WTC11 (cell line): ENCODE data around the gene CDH2. TPM values are rescaled to one million over a fixed set of nuclear protein-coding genes. Genes with fewer than 3 reads are reported as not detected.

Source experiments
- ATAC-seq: fragments of 200-7000 bp; cut with Tn5 transposase; 2 replicates; pipeline ENCODE4 v1.10.0; 2021; ENCODE audit warnings: mild to moderate bottlenecking, moderate library complexity
- CTCF ChIA-PET: fragments of 300-600 bp; sonication (Branson Sonifier 250); formaldehyde crosslinking; loops from one replicate; lab custom pipeline; 2021; ENCODE audit warnings: antibody characterized with exemption; lab: Charles Lee
- POLR2A ChIA-PET: fragments of 350-600 bp; sonication (Branson Sonifier 250); formaldehyde crosslinking; loops from one replicate; lab custom pipeline; 2021; ENCODE audit warnings: antibody characterized with exemption; lab: Charles Lee
- DNase-seq: peaks from one replicate; pipeline ENCODE4 v3.0.0; 2021; ENCODE audit warnings: low spot score
- H3K27ac Mint-ChIP-seq: 2 replicates; pipeline ENCODE4 v1.8.0; 2021; ENCODE audit warnings: mixed read lengths
- H3K27me3 Mint-ChIP-seq: 2 replicates; pipeline ENCODE4 v1.8.0; 2021; ENCODE audit warnings: low read depth, mild to moderate bottlenecking, moderate library complexity, mixed read lengths
- H3K36me3 Mint-ChIP-seq: 2 replicates; pipeline ENCODE4 v1.8.0; 2021; ENCODE audit warnings: mixed read lengths
- H3K4me1 Mint-ChIP-seq: 2 replicates; pipeline ENCODE4 v1.8.0; 2022; ENCODE audit warnings: mixed read lengths
- H3K4me3 Mint-ChIP-seq: 2 replicates; pipeline ENCODE4 v1.8.0; 2021; ENCODE audit warnings: mild to moderate bottlenecking, moderate library complexity, mixed read lengths
- H3K9me3 Mint-ChIP-seq: 2 replicates; pipeline ENCODE4 v1.8.0; 2021; ENCODE audit warnings: mixed read lengths
- FOXJ3 ChIP-seq: sonication (generic); formaldehyde crosslinking; IDR thresholded peaks from 2 replicates; pipeline ENCODE4 v1.9.0; 2021; ENCODE audit warnings: missing genetic modification reagents, mild to moderate bottlenecking, borderline replicate concordance
- JAZF1 ChIP-seq: fragments of 250-450 bp; sonication (Bioruptor Pico); IDR thresholded peaks from 2 replicates; pipeline ENCODE4 v1.9.0; 2021; ENCODE audit warnings: moderate library complexity, mild to moderate bottlenecking, inconsistent platforms
- NFATC4 ChIP-seq: fragments of 250-450 bp; sonication (Bioruptor Pico); IDR thresholded peaks from 2 replicates; pipeline ENCODE4 v1.9.0; 2021; ENCODE audit warnings: mild to moderate bottlenecking
- NFE2L1 ChIP-seq: sonication (generic); formaldehyde crosslinking; IDR thresholded peaks from 2 replicates; pipeline ENCODE4 v1.8.1; 2023; ENCODE audit warnings: missing genetic modification reagents
- NR2C2 ChIP-seq: sonication (generic); formaldehyde crosslinking; IDR thresholded peaks from 2 replicates; pipeline ENCODE4 v1.8.0; 2022; ENCODE audit warnings: mild to moderate bottlenecking, missing genetic modification reagents
- OVOL2 ChIP-seq: fragments of 250-450 bp; sonication (Bioruptor Pico); IDR thresholded peaks from 2 replicates; pipeline ENCODE4 v1.9.0; 2021; ENCODE audit warnings: mild to moderate bottlenecking, borderline replicate concordance
- SMAD3 ChIP-seq: sonication (generic); formaldehyde crosslinking; IDR thresholded peaks from 2 replicates; pipeline ENCODE4 v1.8.0; 2022; ENCODE audit warnings: missing genetic modification reagents, mild to moderate bottlenecking, borderline replicate concordance
- ZNF121 ChIP-seq: sonication (generic); formaldehyde crosslinking; IDR thresholded peaks from 2 replicates; pipeline ENCODE4 v1.8.0; 2023; ENCODE audit warnings: missing genetic modification reagents
- ZNF396 ChIP-seq: fragments of 250-450 bp; sonication (Bioruptor Pico); IDR thresholded peaks from 2 replicates; pipeline ENCODE4 v1.8.0; 2021; ENCODE audit warnings: mild to moderate bottlenecking, moderate library complexity, borderline replicate concordance
- ZNF416 ChIP-seq: fragments of 250-450 bp; sonication (Bioruptor Pico); IDR thresholded peaks from 2 replicates; pipeline ENCODE4 v1.9.0; 2021; ENCODE audit warnings: mild to moderate bottlenecking, inconsistent platforms
- total RNA-seq: library from RNA; stranded (reverse); gene quantifications from 3 replicates; pipeline ENCODE4 v1.2.3, GENCODE V29; 2021
- TF ChIP-seq, protein P1 (sequence below): fragments of 250-450 bp; sonication (Bioruptor Pico); IDR thresholded peaks from 2 replicates; pipeline ENCODE4 v1.8.0; 2021; ENCODE audit warnings: mild to moderate bottlenecking
- TF ChIP-seq, protein P2 (sequence below): sonication (generic); formaldehyde crosslinking; IDR thresholded peaks from 2 replicates; pipeline ENCODE4 v1.8.0; 2022; ENCODE audit warnings: missing genetic modification reagents
- TF ChIP-seq, protein P3 (sequence below): fragments of 250-450 bp; sonication (Bioruptor Pico); IDR thresholded peaks from 2 replicates; pipeline ENCODE4 v1.9.0; 2021; ENCODE audit warnings: mild to moderate bottlenecking
- TF ChIP-seq, protein P4 (sequence below): sonication (generic); formaldehyde crosslinking; IDR thresholded peaks from 2 replicates; pipeline ENCODE4 v1.8.1; 2023; ENCODE audit warnings: mild to moderate bottlenecking, missing genetic modification reagents, borderline replicate concordance
- TF ChIP-seq, protein P5 (sequence below): fragments of 250-450 bp; sonication (Bioruptor Pico); conservative IDR thresholded peaks from 2 replicates; pipeline ENCODE4 v1.9.0; 2021; ENCODE audit warnings: mild to moderate bottlenecking
- TF ChIP-seq, protein P6 (sequence below): sonication (generic); formaldehyde crosslinking; IDR thresholded peaks from 2 replicates; pipeline ENCODE4 v1.8.1; 2022; ENCODE audit warnings: mild to moderate bottlenecking, missing genetic modification reagents, moderate library complexity, borderline replicate concordance
- TF ChIP-seq, protein P7 (sequence below): fragments of 250-450 bp; sonication (Bioruptor Pico); IDR thresholded peaks from 2 replicates; pipeline ENCODE4 v2.1.2; 2022; ENCODE audit warnings: mild to moderate bottlenecking, moderate library complexity

Gene CDH2
- total RNA-seq, 1 experiment from 2014 or later: 17.3 TPM

DNA sequence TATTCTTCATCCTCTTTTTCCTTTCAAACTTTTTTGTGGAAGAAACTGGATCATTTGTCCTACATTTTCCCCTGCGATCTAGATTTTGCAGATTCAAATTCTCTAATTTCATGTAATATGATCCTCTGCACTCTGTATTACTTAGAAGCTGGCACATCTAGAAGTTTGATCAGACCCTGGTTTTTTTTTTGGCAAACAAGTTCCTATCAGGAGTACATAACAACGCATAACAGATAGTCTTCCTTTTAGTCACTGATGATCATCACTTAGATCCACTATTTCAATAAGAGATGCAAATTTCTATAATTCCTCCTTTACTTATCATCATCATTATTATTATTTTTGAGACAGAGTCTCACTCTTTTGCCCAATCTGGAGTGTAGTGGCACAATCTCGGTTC, 117.1 kb downstream of the CDH2 start:
- Mint-ChIP-seq H3K4me1 (peaks cover 11% of the 10 kb centered on the region), H3K36me3 (peaks cover 2% of the 10 kb centered on the region; the same call in 1 of the 2 replicates), H3K9me3 (peaks cover 11% of the 10 kb centered on the region; the same call in 1 of the 2 replicates), H3K4me3 (no peak overlapping the region), H3K27me3 (no peaks in the 10 kb centered on the region), H3K27ac (no peak overlapping the region)
- ATAC-seq (no peak), DNase-seq (no peak)
- ChIA-PET CTCF (no interaction called here), POLR2A (no interaction called here)
- TF ChIP-seq, protein P1, sequence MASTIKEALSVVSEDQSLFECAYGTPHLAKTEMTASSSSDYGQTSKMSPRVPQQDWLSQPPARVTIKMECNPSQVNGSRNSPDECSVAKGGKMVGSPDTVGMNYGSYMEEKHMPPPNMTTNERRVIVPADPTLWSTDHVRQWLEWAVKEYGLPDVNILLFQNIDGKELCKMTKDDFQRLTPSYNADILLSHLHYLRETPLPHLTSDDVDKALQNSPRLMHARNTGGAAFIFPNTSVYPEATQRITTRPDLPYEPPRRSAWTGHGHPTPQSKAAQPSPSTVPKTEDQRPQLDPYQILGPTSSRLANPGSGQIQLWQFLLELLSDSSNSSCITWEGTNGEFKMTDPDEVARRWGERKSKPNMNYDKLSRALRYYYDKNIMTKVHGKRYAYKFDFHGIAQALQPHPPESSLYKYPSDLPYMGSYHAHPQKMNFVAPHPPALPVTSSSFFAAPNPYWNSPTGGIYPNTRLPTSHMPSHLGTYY (CRISPR knock-in tag): no peak
- TF ChIP-seq ZNF121 (CRISPR knock-in tag): no peak

DNA sequence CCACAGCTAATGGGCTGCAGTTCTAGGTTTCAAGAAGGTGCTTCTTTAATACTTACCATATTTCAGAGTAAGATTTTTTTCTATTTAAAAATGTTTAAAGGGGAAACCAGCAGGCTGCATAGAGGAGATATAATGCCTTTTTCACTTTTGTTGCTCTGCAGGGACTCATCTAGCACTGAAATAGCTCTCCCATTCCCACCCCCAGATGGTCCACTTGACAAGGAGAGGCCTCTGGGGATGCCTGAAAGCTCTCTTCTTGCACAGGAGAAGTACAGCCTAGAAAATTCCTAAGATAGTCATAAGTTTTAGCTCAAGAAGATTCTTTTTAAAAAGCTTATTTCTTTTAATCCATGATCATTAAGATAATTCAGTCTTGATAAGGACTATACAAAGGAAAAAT, 126.4 kb downstream of the CDH2 start:
- Mint-ChIP-seq H3K27me3 (no peaks in the 10 kb centered on the region), H3K9me3 (peaks cover 2% of the 10 kb centered on the region; the same call in 1 of the 2 replicates), H3K4me3 (no peak overlapping the region), H3K27ac (no peak overlapping the region), H3K36me3 (no peaks in the 10 kb centered on the region), H3K4me1 (peaks cover 32% of the 10 kb centered on the region)
- no peak for DNase-seq
- no peak for ATAC-seq
- POLR2A ChIA-PET: no interaction called here
- TF ChIP-seq NFE2L1 (no peak), OVOL2 (CRISPR knock-in tag) (no peak), SMAD3 (CRISPR knock-in tag) (no peak), JAZF1 (CRISPR knock-in tag) (no peak), FOXJ3 (CRISPR knock-in tag) (no peak), ZNF396 (CRISPR knock-in tag) (no peak), ZNF121 (CRISPR knock-in tag) (no peak), NFATC4 (CRISPR knock-in tag) (no peak), ZNF416 (CRISPR knock-in tag) (no peak), NR2C2 (no peak)
- TF ChIP-seq, protein P2, sequence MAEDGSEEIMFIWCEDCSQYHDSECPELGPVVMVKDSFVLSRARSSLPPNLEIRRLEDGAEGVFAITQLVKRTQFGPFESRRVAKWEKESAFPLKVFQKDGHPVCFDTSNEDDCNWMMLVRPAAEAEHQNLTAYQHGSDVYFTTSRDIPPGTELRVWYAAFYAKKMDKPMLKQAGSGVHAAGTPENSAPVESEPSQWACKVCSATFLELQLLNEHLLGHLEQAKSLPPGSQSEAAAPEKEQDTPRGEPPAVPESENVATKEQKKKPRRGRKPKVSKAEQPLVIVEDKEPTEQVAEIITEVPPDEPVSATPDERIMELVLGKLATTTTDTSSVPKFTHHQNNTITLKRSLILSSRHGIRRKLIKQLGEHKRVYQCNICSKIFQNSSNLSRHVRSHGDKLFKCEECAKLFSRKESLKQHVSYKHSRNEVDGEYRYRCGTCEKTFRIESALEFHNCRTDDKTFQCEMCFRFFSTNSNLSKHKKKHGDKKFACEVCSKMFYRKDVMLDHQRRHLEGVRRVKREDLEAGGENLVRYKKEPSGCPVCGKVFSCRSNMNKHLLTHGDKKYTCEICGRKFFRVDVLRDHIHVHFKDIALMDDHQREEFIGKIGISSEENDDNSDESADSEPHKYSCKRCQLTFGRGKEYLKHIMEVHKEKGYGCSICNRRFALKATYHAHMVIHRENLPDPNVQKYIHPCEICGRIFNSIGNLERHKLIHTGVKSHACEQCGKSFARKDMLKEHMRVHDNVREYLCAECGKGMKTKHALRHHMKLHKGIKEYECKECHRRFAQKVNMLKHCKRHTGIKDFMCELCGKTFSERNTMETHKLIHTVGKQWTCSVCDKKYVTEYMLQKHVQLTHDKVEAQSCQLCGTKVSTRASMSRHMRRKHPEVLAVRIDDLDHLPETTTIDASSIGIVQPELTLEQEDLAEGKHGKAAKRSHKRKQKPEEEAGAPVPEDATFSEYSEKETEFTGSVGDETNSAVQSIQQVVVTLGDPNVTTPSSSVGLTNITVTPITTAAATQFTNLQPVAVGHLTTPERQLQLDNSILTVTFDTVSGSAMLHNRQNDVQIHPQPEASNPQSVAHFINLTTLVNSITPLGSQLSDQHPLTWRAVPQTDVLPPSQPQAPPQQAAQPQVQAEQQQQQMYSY (CRISPR knock-in tag): no peak
- TF ChIP-seq, protein P3, sequence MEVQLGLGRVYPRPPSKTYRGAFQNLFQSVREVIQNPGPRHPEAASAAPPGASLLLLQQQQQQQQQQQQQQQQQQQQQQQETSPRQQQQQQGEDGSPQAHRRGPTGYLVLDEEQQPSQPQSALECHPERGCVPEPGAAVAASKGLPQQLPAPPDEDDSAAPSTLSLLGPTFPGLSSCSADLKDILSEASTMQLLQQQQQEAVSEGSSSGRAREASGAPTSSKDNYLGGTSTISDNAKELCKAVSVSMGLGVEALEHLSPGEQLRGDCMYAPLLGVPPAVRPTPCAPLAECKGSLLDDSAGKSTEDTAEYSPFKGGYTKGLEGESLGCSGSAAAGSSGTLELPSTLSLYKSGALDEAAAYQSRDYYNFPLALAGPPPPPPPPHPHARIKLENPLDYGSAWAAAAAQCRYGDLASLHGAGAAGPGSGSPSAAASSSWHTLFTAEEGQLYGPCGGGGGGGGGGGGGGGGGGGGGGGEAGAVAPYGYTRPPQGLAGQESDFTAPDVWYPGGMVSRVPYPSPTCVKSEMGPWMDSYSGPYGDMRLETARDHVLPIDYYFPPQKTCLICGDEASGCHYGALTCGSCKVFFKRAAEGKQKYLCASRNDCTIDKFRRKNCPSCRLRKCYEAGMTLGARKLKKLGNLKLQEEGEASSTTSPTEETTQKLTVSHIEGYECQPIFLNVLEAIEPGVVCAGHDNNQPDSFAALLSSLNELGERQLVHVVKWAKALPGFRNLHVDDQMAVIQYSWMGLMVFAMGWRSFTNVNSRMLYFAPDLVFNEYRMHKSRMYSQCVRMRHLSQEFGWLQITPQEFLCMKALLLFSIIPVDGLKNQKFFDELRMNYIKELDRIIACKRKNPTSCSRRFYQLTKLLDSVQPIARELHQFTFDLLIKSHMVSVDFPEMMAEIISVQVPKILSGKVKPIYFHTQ (CRISPR knock-in tag): no peak
- TF ChIP-seq, protein P4, sequence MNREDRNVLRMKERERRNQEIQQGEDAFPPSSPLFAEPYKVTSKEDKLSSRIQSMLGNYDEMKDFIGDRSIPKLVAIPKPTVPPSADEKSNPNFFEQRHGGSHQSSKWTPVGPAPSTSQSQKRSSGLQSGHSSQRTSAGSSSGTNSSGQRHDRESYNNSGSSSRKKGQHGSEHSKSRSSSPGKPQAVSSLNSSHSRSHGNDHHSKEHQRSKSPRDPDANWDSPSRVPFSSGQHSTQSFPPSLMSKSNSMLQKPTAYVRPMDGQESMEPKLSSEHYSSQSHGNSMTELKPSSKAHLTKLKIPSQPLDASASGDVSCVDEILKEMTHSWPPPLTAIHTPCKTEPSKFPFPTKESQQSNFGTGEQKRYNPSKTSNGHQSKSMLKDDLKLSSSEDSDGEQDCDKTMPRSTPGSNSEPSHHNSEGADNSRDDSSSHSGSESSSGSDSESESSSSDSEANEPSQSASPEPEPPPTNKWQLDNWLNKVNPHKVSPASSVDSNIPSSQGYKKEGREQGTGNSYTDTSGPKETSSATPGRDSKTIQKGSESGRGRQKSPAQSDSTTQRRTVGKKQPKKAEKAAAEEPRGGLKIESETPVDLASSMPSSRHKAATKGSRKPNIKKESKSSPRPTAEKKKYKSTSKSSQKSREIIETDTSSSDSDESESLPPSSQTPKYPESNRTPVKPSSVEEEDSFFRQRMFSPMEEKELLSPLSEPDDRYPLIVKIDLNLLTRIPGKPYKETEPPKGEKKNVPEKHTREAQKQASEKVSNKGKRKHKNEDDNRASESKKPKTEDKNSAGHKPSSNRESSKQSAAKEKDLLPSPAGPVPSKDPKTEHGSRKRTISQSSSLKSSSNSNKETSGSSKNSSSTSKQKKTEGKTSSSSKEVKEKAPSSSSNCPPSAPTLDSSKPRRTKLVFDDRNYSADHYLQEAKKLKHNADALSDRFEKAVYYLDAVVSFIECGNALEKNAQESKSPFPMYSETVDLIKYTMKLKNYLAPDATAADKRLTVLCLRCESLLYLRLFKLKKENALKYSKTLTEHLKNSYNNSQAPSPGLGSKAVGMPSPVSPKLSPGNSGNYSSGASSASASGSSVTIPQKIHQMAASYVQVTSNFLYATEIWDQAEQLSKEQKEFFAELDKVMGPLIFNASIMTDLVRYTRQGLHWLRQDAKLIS (CRISPR knock-in tag): no peak
- TF ChIP-seq, protein P5, sequence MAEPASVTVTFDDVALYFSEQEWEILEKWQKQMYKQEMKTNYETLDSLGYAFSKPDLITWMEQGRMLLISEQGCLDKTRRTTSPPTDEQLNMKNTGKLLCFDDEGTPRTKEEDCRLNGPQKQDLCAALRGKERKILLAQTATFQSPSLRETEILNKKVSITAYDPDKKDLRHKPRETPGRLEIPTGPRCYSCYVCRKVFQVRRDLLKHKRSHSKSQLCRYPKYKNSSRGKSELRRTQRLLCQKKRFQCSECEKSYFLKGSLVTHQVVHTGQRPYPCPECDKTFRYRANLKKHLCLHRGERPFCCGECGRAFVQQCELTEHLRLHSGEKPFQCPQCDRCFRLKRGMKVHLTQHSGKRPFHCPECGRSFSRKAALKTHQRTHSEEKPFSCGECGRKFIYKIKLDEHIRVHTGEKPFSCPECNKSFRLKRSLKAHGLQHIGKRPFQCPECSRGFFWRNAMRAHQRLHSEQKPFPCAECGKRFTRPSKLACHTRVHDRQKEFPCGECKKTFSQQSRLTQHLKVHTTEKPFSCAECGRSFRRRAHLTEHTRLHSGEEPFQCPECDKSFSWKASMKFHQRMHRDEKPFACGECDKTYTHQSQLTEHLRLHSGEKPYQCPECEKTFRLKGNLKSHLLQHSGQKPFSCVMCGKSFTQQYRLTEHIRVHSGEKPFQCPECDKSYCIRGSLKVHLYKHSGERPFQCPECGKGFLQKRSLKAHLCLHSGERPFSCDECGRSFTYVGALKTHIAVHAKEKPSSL (CRISPR knock-in tag): no peak
- TF ChIP-seq, protein P6, sequence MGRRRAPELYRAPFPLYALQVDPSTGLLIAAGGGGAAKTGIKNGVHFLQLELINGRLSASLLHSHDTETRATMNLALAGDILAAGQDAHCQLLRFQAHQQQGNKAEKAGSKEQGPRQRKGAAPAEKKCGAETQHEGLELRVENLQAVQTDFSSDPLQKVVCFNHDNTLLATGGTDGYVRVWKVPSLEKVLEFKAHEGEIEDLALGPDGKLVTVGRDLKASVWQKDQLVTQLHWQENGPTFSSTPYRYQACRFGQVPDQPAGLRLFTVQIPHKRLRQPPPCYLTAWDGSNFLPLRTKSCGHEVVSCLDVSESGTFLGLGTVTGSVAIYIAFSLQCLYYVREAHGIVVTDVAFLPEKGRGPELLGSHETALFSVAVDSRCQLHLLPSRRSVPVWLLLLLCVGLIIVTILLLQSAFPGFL (CRISPR knock-in tag): no peak
- TF ChIP-seq, protein P7, sequence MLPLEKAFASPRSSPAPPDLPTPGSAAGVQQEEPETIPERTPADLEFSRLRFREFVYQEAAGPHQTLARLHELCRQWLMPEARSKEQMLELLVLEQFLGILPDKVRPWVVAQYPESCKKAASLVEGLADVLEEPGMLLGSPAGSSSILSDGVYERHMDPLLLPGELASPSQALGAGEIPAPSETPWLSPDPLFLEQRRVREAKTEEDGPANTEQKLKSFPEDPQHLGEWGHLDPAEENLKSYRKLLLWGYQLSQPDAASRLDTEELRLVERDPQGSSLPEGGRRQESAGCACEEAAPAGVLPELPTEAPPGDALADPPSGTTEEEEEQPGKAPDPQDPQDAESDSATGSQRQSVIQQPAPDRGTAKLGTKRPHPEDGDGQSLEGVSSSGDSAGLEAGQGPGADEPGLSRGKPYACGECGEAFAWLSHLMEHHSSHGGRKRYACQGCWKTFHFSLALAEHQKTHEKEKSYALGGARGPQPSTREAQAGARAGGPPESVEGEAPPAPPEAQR: no peak
- CTCF ChIA-PET: no interaction called here
